Esophagus muscularis mucosa (tissue), 4 donors: ENCODE results near the gene CD99L2. TPM values are rescaled to one million over a fixed set of nuclear protein-coding genes. Genes with fewer than 3 reads are reported as not detected.

Experiments used
- DNase-seq: peaks from one replicate; pipeline ENCODE4 v3.0.0-alpha.2; 2017; ENCODE audit errors: extremely low spot score
- H3K27ac ChIP-seq, 4 donors: fragments of 200-600 bp; sonication (generic); replicated peaks in 1 of 4; 1 replicate in 3 of 4; 2 replicates in 1 of 4; pipeline ENCODE4 v1.5.1; 2016 to 2019; ENCODE audit warnings: mild to moderate bottlenecking in 1 of 4
- H3K27me3 ChIP-seq, 4 donors: fragments of 200-600 bp; sonication (generic); one replicate each; pipeline versions ENCODE4 v1.5.1 to v1.6.0; 2016 to 2019
- H3K36me3 ChIP-seq, 4 donors: fragments of 200-600 bp; sonication (generic); one replicate each; pipeline ENCODE4 v1.5.1; 2016 to 2019
- H3K4me1 ChIP-seq, 4 donors: fragments of 200-600 bp; sonication (generic); one replicate each; pipeline ENCODE4 v1.5.1; 2016 to 2019
- H3K4me3 ChIP-seq, 4 donors: fragments of 200-600 bp; sonication (generic); 1 replicate in 2 of 4; 2 replicates in 2 of 4; pipeline ENCODE4 v1.5.1; 2016 to 2019; ENCODE audit warnings: mild to moderate bottlenecking in 4 of 4, moderate library complexity in 1 of 4
- H3K9me3 ChIP-seq, 4 donors: fragments of 200-600 bp; sonication (generic); 1 replicate in 3 of 4; 2 replicates in 1 of 4; pipeline ENCODE4 v1.5.1; 2016 to 2019
- EP300 ChIP-seq: sonication (generic); formaldehyde crosslinking; IDR thresholded peaks from one replicate; pipeline ENCODE4 v1.6.1; 2017; ENCODE audit warnings: antibody characterized with exemption
- POLR2A ChIP-seq: fragments of 450-650 bp; IDR thresholded peaks from one replicate; pipeline ENCODE4 v1.6.1; 2017; ENCODE audit warnings: antibody characterized with exemption, moderate library complexity, mild to moderate bottlenecking, low read depth
- POLR2AphosphoS5 ChIP-seq, 2 donors: sonication (generic); formaldehyde crosslinking; IDR thresholded peaks; one replicate each; pipeline ENCODE4 v1.6.1; 2017; ENCODE audit warnings: antibody characterized with exemption in 2 of 2
- WGBS: methylation state at CpG from one replicate; pipeline ENCODE4 v1.1.5; 2018; 5-methylcytosine and 5-hydroxymethylcytosine counted together
- intact Hi-C: fragments of 100-400 bp; cut with DNase I; formaldehyde crosslinking; loops from one replicate; pipeline ENCODE4 v1.15.1; 2023
- total RNA-seq, 4 donors: library from RNA; depleted of rRNA; stranded (reverse); fragments of >200 nt; gene quantifications; one replicate each; pipeline versions ENCODE4 v1.1.0 to v1.2.1, GENCODE V29; 2016
- TF ChIP-seq, protein P1 (sequence below), 3 experiments: fragments of 200-600 bp in 2 of 3; fragments of 450-650 bp in 1 of 3; sonication (generic) in 2 of 3; IDR thresholded peaks; one replicate each; pipeline ENCODE4 v1.5.1; 2017 to 2019; ENCODE audit warnings: antibody characterized with exemption in 3 of 3, mild to moderate bottlenecking in 2 of 3, moderate library complexity in 1 of 3

The CD99L2 gene
- total RNA-seq, 4 donors from 2014 or later: 61.0 to 91.5 (median 70.1) TPM

DNA sequence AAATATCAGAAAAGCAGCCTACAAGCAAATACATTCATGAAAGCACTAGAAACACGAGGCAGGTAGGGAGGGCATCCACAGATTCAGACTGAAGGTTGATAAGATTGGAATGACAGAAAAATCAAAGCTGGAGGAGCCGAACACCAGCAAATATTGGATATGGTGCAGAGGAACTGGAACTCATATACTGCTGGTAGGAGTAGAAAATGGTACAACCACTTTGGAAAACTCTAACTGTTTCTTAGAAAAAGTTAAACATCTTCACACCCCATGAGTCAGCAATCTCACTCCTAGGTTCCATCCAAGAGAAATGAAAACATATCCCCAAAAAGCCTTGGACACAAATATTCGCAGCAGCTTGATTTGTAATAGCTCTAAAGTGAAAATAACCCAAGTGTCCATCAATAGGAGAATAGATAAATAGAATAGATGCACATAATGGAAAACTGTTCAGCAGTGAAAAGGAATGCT is 27.1 kb downstream of the CD99L2 start:
- H3K27ac ChIP-seq: peak overlapping the region in 2 of 4 donors; percentile 17 to 44
- WGBS: 59% methylated on average over 3 of the region's 3 CpGs

GRCh38 chrX:150870487-150871340 is 27.8 kb downstream of the CD99L2 start:
- Histone ChIP-seq H3K27me3 (no peaks in the 10 kb centered on the region), H3K4me1 (peaks cover 24 to 62% (median 51%) of the 10 kb centered on the region in 4 donors), H3K4me3 (no peak overlapping the region), H3K36me3 (peaks cover 0 to 2% (median 0%) of the 10 kb centered on the region in 4 donors), H3K27ac (peak overlapping the region in 3 of 4 donors; percentile 37 to 51 (median 39)), H3K9me3 (no peaks in the 10 kb centered on the region)
- intact Hi-C loops: no loop called here
- WGBS: 79% methylated on average over 7 of the region's 7 CpGs
- DNase-seq: no peak
- TF ChIP-seq, protein P1, sequence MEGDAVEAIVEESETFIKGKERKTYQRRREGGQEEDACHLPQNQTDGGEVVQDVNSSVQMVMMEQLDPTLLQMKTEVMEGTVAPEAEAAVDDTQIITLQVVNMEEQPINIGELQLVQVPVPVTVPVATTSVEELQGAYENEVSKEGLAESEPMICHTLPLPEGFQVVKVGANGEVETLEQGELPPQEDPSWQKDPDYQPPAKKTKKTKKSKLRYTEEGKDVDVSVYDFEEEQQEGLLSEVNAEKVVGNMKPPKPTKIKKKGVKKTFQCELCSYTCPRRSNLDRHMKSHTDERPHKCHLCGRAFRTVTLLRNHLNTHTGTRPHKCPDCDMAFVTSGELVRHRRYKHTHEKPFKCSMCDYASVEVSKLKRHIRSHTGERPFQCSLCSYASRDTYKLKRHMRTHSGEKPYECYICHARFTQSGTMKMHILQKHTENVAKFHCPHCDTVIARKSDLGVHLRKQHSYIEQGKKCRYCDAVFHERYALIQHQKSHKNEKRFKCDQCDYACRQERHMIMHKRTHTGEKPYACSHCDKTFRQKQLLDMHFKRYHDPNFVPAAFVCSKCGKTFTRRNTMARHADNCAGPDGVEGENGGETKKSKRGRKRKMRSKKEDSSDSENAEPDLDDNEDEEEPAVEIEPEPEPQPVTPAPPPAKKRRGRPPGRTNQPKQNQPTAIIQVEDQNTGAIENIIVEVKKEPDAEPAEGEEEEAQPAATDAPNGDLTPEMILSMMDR (IDR thresholded peaks at IDR 0.05): no peak
- TF ChIP-seq EP300 (no peak), POLR2A (no peak), POLR2AphosphoS5 (IDR thresholded peaks at IDR 0.05) (no peak)

More for the DNA sequence above, 27.1 kb downstream of the CD99L2 start:
- no peak for DNase-seq
- no peaks in the 10 kb centered on the region for H3K36me3 ChIP-seq
- TF ChIP-seq, protein P1 (IDR thresholded peaks at IDR 0.05): no peak
- TF ChIP-seq POLR2AphosphoS5 (IDR thresholded peaks at IDR 0.05): no peak
- TF ChIP-seq POLR2A: no peak
- no peak for TF ChIP-seq EP300
- intact Hi-C loops: no loop called here
- H3K4me3 ChIP-seq: no peak overlapping the region
- no peaks in the 10 kb centered on the region for H3K27me3 ChIP-seq
- H3K9me3 ChIP-seq: no peaks in the 10 kb centered on the region
- peaks cover 24 to 62% (median 51%) of the 10 kb centered on the region in 4 donors for H3K4me1 ChIP-seq

DNA sequence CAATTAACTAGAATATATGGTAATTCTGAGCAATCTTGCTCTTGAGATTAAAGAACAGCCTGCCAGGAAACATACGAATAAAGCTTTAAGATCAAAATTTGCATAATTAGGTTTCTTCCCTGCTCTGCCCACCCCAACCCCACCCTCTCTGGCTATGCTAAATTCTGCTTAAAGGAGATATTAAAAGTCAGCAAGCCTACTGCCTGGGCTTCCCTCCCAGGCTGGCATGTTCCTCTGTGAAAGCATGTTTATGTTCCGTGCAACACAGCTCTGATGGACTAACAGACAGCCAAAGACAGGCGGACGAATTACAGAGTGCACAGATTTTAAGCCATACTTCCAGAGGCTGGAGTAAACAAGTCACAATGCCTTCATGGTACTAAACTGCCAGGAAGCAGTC is 28.4 kb downstream of the CD99L2 start:
- Histone ChIP-seq H3K27me3 (no peaks in the 10 kb centered on the region), H3K9me3 (no peaks in the 10 kb centered on the region), H3K4me3 (no peak overlapping the region), H3K27ac (peak overlapping the region; percentile 28 to 51 (median 38)), H3K36me3 (peaks cover 0 to 5% (median 0%) of the 10 kb centered on the region in 4 donors), H3K4me1 (peaks cover 24 to 62% (median 51%) of the 10 kb centered on the region in 4 donors)
- DNase-seq: no peak
- WGBS: 56% methylated on average over 4 of the region's 4 CpGs
- intact Hi-C loops: no loop called here
- TF ChIP-seq, protein P1 (IDR thresholded peaks at IDR 0.05): no peak
- TF ChIP-seq POLR2AphosphoS5 (IDR thresholded peaks at IDR 0.05): no peak

GRCh38 chrX:150869450-150869849 is 29.0 kb downstream of the CD99L2 start:
- WGBS: 59% methylated on average over 3 of the region's 3 CpGs
- DNase-seq: no peak
- intact Hi-C loops: no loop called here
- Histone ChIP-seq H3K27ac (peak overlapping the region in 3 of 4 donors; percentile 7 to 51 (median 28)), H3K27me3 (no peaks in the 10 kb centered on the region), H3K4me1 (peaks cover 24 to 59% (median 50%) of the 10 kb centered on the region in 4 donors), H3K4me3 (no peak overlapping the region), H3K9me3 (no peaks in the 10 kb centered on the region), H3K36me3 (peaks cover 0 to 5% (median 0%) of the 10 kb centered on the region in 4 donors)
- TF ChIP-seq POLR2A (no peak), POLR2AphosphoS5 (IDR thresholded peaks at IDR 0.05) (no peak), EP300 (no peak)
- TF ChIP-seq, protein P1 (IDR thresholded peaks at IDR 0.05): no peak
